HepG2 (cell line): ENCODE data around the gene TRERF1. TPM values are rescaled to one million over a fixed set of nuclear protein-coding genes. Genes with fewer than 3 reads are reported as not detected.

Experiments
- ATF6 ChIP-seq: sonication (generic); formaldehyde crosslinking; conservative IDR thresholded peaks from 2 replicates; pipeline ENCODE4 v1.4.0; 2020; ENCODE audit warnings: missing genetic modification reagents
- BRD4 ChIP-seq: sonication (generic); formaldehyde crosslinking; IDR thresholded peaks from 2 replicates; pipeline ENCODE4 v1.4.0; 2020; ENCODE audit warnings: missing genetic modification reagents
- DNMT3B ChIP-seq: conservative IDR thresholded peaks from 2 replicates; pipeline ENCODE4 v1.6.1; 2016; ENCODE audit warnings: missing biosample characterization, control low read depth
- EEA1 ChIP-seq: sonication (generic); formaldehyde crosslinking; IDR thresholded peaks from 2 replicates; pipeline ENCODE4 v1.5.1; 2020; ENCODE audit warnings: mild to moderate bottlenecking, missing genetic modification reagents, borderline replicate concordance
- GZF1 ChIP-seq: sonication (generic); formaldehyde crosslinking; IDR thresholded peaks from 2 replicates; pipeline ENCODE4 v1.5.1; 2020; ENCODE audit warnings: mild to moderate bottlenecking, missing genetic modification reagents
- JARID2 ChIP-seq: sonication (generic); formaldehyde crosslinking; IDR thresholded peaks from 2 replicates; pipeline ENCODE4 v1.8.1; 2023; ENCODE audit warnings: missing genetic modification reagents, inconsistent platforms; ENCODE audit not compliant: insufficient replicate concordance
- KAT7 ChIP-seq: IDR thresholded peaks from 2 replicates; pipeline ENCODE4 v1.6.1; 2018; ENCODE audit warnings: borderline replicate concordance, missing compliant biosample characterization
- MAZ ChIP-seq, 2 experiments: sonication (generic) in 1 of 2; formaldehyde crosslinking in 1 of 2; IDR thresholded peaks; 2 replicates each; pipeline versions ENCODE4 v1.5.0 to v1.6.1; 2012 to 2020; ENCODE audit warnings: low read depth in 2 of 2, mild to moderate bottlenecking in 2 of 2, borderline replicate concordance in 1 of 2, improper control_type of control experiment in 1 of 2, low read length in 1 of 2, missing genetic modification reagents in 1 of 2, moderate library complexity in 1 of 2
- MYC ChIP-seq: sonication (generic); formaldehyde crosslinking; IDR thresholded peaks from 2 replicates; pipeline ENCODE4 v1.9.0; 2021; ENCODE audit warnings: missing genetic modification reagents, borderline replicate concordance
- MZF1 ChIP-seq: sonication (generic); formaldehyde crosslinking; IDR thresholded peaks from 2 replicates; pipeline ENCODE4 v1.8.1; 2023; ENCODE audit warnings: mild to moderate bottlenecking, missing genetic modification reagents, borderline replicate concordance
- SNAPC2 ChIP-seq: sonication (generic); formaldehyde crosslinking; IDR thresholded peaks from 2 replicates; pipeline ENCODE4 v1.8.1; 2022; ENCODE audit warnings: mild to moderate bottlenecking, missing genetic modification reagents
- TAF1 ChIP-seq: sonication (generic); formaldehyde crosslinking; IDR thresholded peaks from 2 replicates; pipeline ENCODE4 v1.4.0; 2020; ENCODE audit warnings: missing genetic modification reagents
- ZBTB38 ChIP-seq: sonication (generic); formaldehyde crosslinking; IDR thresholded peaks from 2 replicates; pipeline ENCODE4 v1.5.1; 2020; ENCODE audit warnings: mild to moderate bottlenecking, missing genetic modification reagents
- ZFY ChIP-seq: sonication (generic); formaldehyde crosslinking; IDR thresholded peaks from 2 replicates; pipeline ENCODE4 v1.4.0; 2020; ENCODE audit warnings: missing genetic modification reagents
- ZNF101 ChIP-seq: sonication (generic); formaldehyde crosslinking; IDR thresholded peaks from 2 replicates; pipeline ENCODE4 v1.4.0; 2020; ENCODE audit warnings: mild to moderate bottlenecking, low read depth, missing genetic modification reagents, borderline replicate concordance
- ZNF3 ChIP-seq: IDR thresholded peaks from 2 replicates; pipeline ENCODE4 v1.7.0; 2017; ENCODE audit warnings: inconsistent platforms
- ZNF607 ChIP-seq: sonication (generic); formaldehyde crosslinking; IDR thresholded peaks from 2 replicates; pipeline ENCODE4 v1.5.1; 2020; ENCODE audit warnings: missing genetic modification reagents, mild to moderate bottlenecking, borderline replicate concordance
- ZNF629 ChIP-seq: sonication (generic); formaldehyde crosslinking; conservative IDR thresholded peaks from 2 replicates; pipeline ENCODE4 v1.5.0; 2020; ENCODE audit warnings: missing genetic modification reagents
- polyA plus RNA-seq, 8 experiments: library from polyadenylated mRNA; depleted of rRNA in 3 of 8; stranded (reverse) in 7 of 8; unstranded in 1 of 8; fragments of >200 nt; fragmentation: Illumina TruSeq in 4 of 8; extraction: Trizol in 4 of 8; gene quantifications; 2 replicates each; pipeline versions ENCODE4 v1.2.1 to v1.2.3, GENCODE V29; 2011 to 2016; ENCODE audit warnings: low read depth in 4 of 8, missing spikeins in 1 of 8, mixed read lengths in 1 of 8; ENCODE audit not compliant: insufficient read depth in 1 of 8
- total RNA-seq, 5 experiments: library from RNA; depleted of rRNA; stranded (reverse); fragments of >200 nt; fragmentation: Illumina TruSeq; extraction: Trizol; gene quantifications; 2 replicates each; pipeline ENCODE4 v1.2.3, GENCODE V29; 2016; ENCODE audit warnings: low read depth in 1 of 5
- TF ChIP-seq, protein P1 (sequence below): sonication (generic); formaldehyde crosslinking; IDR thresholded peaks from 2 replicates; pipeline ENCODE4 v1.5.0; 2020; ENCODE audit warnings: mild to moderate bottlenecking, missing genetic modification reagents, moderate library complexity
- TF ChIP-seq, protein P2 (sequence below): sonication (generic); formaldehyde crosslinking; IDR thresholded peaks from 2 replicates; pipeline ENCODE4 v1.5.0; 2020; ENCODE audit warnings: missing genetic modification reagents
- TF ChIP-seq, protein P3 (sequence below): sonication (generic); formaldehyde crosslinking; IDR thresholded peaks from 2 replicates; pipeline ENCODE4 v1.4.0; 2020; ENCODE audit warnings: mild to moderate bottlenecking, missing genetic modification reagents
- TF ChIP-seq, protein P4 (sequence below): sonication (generic); formaldehyde crosslinking; IDR thresholded peaks from 2 replicates; pipeline ENCODE4 v1.8.0; 2022; ENCODE audit warnings: mild to moderate bottlenecking, missing genetic modification reagents; ENCODE audit not compliant: insufficient replicate concordance

TRERF1 gene
- total and polyA plus RNA-seq, 2 of the 13 experiments (the other 11 are each of a cell fraction or from before 2014, with no cell fraction given), result 0.02 TPM; not detected in 1

DNA sequence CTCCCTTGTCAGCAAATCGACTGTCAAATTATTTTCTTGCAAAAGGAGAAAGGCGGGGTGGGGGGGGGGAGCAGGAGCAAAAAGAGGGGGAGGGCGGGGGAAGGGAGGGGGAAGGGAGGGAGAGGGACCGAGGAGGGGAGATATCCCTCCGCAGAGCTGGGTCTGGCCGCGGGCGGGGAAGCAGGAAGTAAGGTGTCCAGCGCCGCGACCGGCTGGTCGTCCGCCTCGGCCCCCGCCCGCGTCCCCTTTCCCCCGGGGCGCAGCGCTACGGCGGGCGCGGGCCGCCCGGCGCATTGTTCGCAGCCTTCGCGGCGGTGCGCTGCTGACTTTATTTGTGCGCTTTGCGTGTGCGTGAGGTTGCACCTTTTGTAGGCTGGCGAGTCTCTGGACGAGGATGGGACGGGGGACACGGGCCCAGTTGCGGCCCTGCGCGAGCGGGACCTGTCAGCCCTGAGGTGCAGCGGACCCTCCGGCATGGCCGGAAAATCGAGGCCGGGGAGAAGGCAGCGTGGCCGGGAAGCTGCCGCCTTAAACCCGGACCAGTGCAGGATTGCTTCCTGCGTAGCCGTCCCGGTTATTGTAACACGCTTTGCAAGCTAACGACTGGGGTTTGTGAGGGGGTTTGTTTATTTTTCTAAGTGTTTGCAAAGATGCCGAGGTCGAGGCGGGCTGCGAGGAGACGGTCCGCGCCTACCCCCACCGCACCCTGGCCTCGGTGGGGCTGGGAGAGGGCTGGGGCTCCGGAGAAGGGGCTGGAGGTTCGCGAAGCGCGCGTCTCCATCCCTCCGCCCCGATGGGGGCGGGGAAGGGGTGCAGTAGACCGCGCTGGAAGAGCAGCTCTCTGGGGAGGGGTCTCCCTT, 675 bp upstream of the TRERF1 start (continued):
- TF ChIP-seq, protein P1, sequence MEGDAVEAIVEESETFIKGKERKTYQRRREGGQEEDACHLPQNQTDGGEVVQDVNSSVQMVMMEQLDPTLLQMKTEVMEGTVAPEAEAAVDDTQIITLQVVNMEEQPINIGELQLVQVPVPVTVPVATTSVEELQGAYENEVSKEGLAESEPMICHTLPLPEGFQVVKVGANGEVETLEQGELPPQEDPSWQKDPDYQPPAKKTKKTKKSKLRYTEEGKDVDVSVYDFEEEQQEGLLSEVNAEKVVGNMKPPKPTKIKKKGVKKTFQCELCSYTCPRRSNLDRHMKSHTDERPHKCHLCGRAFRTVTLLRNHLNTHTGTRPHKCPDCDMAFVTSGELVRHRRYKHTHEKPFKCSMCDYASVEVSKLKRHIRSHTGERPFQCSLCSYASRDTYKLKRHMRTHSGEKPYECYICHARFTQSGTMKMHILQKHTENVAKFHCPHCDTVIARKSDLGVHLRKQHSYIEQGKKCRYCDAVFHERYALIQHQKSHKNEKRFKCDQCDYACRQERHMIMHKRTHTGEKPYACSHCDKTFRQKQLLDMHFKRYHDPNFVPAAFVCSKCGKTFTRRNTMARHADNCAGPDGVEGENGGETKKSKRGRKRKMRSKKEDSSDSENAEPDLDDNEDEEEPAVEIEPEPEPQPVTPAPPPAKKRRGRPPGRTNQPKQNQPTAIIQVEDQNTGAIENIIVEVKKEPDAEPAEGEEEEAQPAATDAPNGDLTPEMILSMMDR (CRISPR knock-in tag), result no peak
- TF ChIP-seq ATF6 (CRISPR knock-in tag) (no peak), TAF1 (CRISPR knock-in tag) (no peak), ZNF101 (CRISPR knock-in tag) (no peak), ZNF629 (0 out of 2 replicates have a peak, but pooled peaks have one; percentile 8), JARID2 (no peak), ZFY (CRISPR knock-in tag) (peak; percentile 54), ZNF607 (CRISPR knock-in tag) (no peak), BRD4 (CRISPR knock-in tag) (0 out of 2 replicates have a peak, but pooled peaks have one; percentile 60), KAT7 (CRISPR knock-in tag) (no peak), ZNF3 (CRISPR knock-in tag) (no peak), SNAPC2 (CRISPR knock-in tag) (no peak), MAZ (IDR thresholded peaks at IDR 0.05; ENCODE audit: borderline replicate concordance, low read depth, low read length) (no peak), MAZ (CRISPR knock-in tag; IDR thresholded peaks at IDR 0.05; ENCODE audit: low read depth) (no peak), MZF1 (CRISPR knock-in tag) (no peak), MYC (CRISPR knock-in tag) (peak; percentile 25; the same call in 1 of the 2 replicates), EEA1 (CRISPR knock-in tag) (no peak), ZBTB38 (CRISPR knock-in tag) (no peak), DNMT3B (no peak), GZF1 (CRISPR knock-in tag) (no peak)
- TF ChIP-seq, protein P2, sequence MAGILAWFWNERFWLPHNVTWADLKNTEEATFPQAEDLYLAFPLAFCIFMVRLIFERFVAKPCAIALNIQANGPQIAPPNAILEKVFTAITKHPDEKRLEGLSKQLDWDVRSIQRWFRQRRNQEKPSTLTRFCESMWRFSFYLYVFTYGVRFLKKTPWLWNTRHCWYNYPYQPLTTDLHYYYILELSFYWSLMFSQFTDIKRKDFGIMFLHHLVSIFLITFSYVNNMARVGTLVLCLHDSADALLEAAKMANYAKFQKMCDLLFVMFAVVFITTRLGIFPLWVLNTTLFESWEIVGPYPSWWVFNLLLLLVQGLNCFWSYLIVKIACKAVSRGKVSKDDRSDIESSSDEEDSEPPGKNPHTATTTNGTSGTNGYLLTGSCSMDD (CRISPR knock-in tag), result no peak
- TF ChIP-seq, protein P3, sequence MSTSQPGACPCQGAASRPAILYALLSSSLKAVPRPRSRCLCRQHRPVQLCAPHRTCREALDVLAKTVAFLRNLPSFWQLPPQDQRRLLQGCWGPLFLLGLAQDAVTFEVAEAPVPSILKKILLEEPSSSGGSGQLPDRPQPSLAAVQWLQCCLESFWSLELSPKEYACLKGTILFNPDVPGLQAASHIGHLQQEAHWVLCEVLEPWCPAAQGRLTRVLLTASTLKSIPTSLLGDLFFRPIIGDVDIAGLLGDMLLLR, result peak; percentile 34; the same call in 1 of the 2 replicates
- TF ChIP-seq, protein P4, sequence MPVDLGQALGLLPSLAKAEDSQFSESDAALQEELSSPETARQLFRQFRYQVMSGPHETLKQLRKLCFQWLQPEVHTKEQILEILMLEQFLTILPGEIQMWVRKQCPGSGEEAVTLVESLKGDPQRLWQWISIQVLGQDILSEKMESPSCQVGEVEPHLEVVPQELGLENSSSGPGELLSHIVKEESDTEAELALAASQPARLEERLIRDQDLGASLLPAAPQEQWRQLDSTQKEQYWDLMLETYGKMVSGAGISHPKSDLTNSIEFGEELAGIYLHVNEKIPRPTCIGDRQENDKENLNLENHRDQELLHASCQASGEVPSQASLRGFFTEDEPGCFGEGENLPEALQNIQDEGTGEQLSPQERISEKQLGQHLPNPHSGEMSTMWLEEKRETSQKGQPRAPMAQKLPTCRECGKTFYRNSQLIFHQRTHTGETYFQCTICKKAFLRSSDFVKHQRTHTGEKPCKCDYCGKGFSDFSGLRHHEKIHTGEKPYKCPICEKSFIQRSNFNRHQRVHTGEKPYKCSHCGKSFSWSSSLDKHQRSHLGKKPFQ, result no peak
